K562 (cell line): Measurements from ENCODE around the gene KIF23. TPM values are rescaled to one million over a fixed set of nuclear protein-coding genes. Genes with fewer than 3 reads are reported as not detected.

ENCODE experiments used
- ATAC-seq: fragments of 200-7000 bp; cut with Tn5 transposase; 3 replicates; pipeline ENCODE4 v1.9.1; 2020; ENCODE audit warnings: moderate library complexity
- BruUV-seq: library from RNA; stranded (reverse); fragments of 400-500 nt; replicated peaks from 2 replicates; lab custom pipeline; 2021; lab: Mats Ljungman, UMichigan
- CTCF ChIA-PET: fragments of 300-600 bp; formaldehyde crosslinking; extraction: SDS; loops from one replicate; lab custom pipeline; 2021; ENCODE audit warnings: low intra/inter-chr PET ratio; lab: Yijun Ruan, JAX
- POLR2A ChIA-PET: fragments of 300-600, 350-650 bp; sonication (Branson Sonifier 250); formaldehyde crosslinking; extraction: SDS; loops from one replicate; lab custom pipeline; 2021; ENCODE audit warnings: antibody characterized with exemption, inconsistent platforms; lab: Yijun Ruan, JAX
- DNase-seq, 4 experiments: peaks; one replicate each; pipeline versions ENCODE4 v3.0.0 to v3.0.0-alpha.2; 2011 to 2018; ENCODE audit warnings: low spot score in 3 of 4, mixed read lengths in 3 of 4; ENCODE audit errors: extremely low read depth in 1 of 4
- FAIRE-seq: peaks from 2 replicates; lab custom pipeline; 2011; peaks lifted over from hg19 to GRCh38; lab: Jason Lieb, UNC
- H2AFZ ChIP-seq: 2 replicates; pipeline ENCODE4 v1.6.0; 2011; ENCODE audit warnings: low read depth, low read length, control low read depth, inconsistent platforms
- H3K27ac ChIP-seq: fragments of 200-600 bp; 3 replicates; pipeline ENCODE4 v1.8.0; 2011; ENCODE audit warnings: low read depth, mild to moderate bottlenecking, control low read depth, inconsistent platforms, low read length, moderate library complexity, mixed read lengths; ENCODE audit errors: extremely low read depth
- H3K27me3 ChIP-seq, 2 experiments: fragments of 300-600 bp in 1 of 2; 2 replicates in 1 of 2; 3 replicates in 1 of 2; pipeline versions ENCODE4 v1.6.0 to v1.8.0; 2011; ENCODE audit warnings: inconsistent platforms in 2 of 2, low read length in 2 of 2, mild to moderate bottlenecking in 1 of 2, mixed read lengths in 1 of 2, moderate library complexity in 1 of 2; ENCODE audit not compliant: control insufficient read depth in 2 of 2, insufficient read depth in 2 of 2
- H3K36me3 ChIP-seq: fragments of 300-600 bp; 3 replicates; pipeline ENCODE4 v1.8.0; 2011; ENCODE audit warnings: mild to moderate bottlenecking, low read length, inconsistent platforms; ENCODE audit not compliant: control insufficient read depth, insufficient read depth
- H3K4me1 ChIP-seq, 2 experiments: fragments of 200-600 bp in 1 of 2; replicated peaks in 1 of 2; 2 replicates in 1 of 2; 3 replicates in 1 of 2; pipeline versions ENCODE4 v1.5.1 to v1.8.0; 2011; ENCODE audit warnings: inconsistent platforms in 2 of 2, low read length in 2 of 2, mild to moderate bottlenecking in 1 of 2, mixed read lengths in 1 of 2, moderate library complexity in 1 of 2; ENCODE audit not compliant: control insufficient read depth in 2 of 2, insufficient read depth in 2 of 2
- H3K4me2 ChIP-seq: 2 replicates; pipeline ENCODE4 v1.6.1; 2011; ENCODE audit warnings: low read length, control low read depth, inconsistent platforms, mixed read lengths; ENCODE audit not compliant: insufficient read depth
- H3K4me3 ChIP-seq: fragments of 200-600 bp; sonication (generic), shearing (Covaris generic); 2 replicates; pipeline ENCODE4 v1.5.1; 2016; ENCODE audit warnings: control low read depth, inconsistent platforms
- H3K79me2 ChIP-seq: fragments of 200-600 bp; 3 replicates; pipeline ENCODE4 v1.8.0; 2011; ENCODE audit warnings: low read length, inconsistent platforms; ENCODE audit not compliant: control insufficient read depth, insufficient read depth
- H3K9ac ChIP-seq, 2 experiments: 2 replicates each; pipeline versions ENCODE4 v1.6.0 to v1.6.1; 2011; ENCODE audit warnings: low read depth in 2 of 2, low read length in 2 of 2, control low read depth in 1 of 2, inconsistent platforms in 1 of 2, mild to moderate bottlenecking in 1 of 2, mixed read lengths in 1 of 2; ENCODE audit not compliant: insufficient read depth in 1 of 2
- H3K9me1 ChIP-seq: one replicate; pipeline ENCODE4 v1.6.0; 2011; ENCODE audit warnings: inconsistent platforms, mild to moderate bottlenecking, low read length, moderate library complexity; ENCODE audit not compliant: control insufficient read depth, insufficient read depth
- H3K9me3 ChIP-seq: replicated peaks from 2 replicates; pipeline ENCODE4 v1.5.1; 2011; ENCODE audit warnings: low read depth, low read length, inconsistent platforms; ENCODE audit not compliant: control insufficient read depth, insufficient read depth
- H4K20me1 ChIP-seq: replicated peaks from 2 replicates; pipeline ENCODE4 v1.6.1; 2011; ENCODE audit warnings: low read length, inconsistent platforms, mixed read lengths; ENCODE audit not compliant: control insufficient read depth, insufficient read depth
- CBFA2T2 ChIP-seq: fragments of 450-650 bp; conservative IDR thresholded peaks from 2 replicates; pipeline ENCODE4 v1.6.1; 2017; ENCODE audit warnings: mild to moderate bottlenecking
- DMBX1 ChIP-seq: fragments of 250-450 bp; sonication (Bioruptor Pico); IDR thresholded peaks from 2 replicates; pipeline ENCODE4 v1.8.0; 2022; ENCODE audit warnings: inconsistent platforms, mild to moderate bottlenecking, moderate library complexity, borderline replicate concordance
- E2F4 ChIP-seq: sonication (generic); formaldehyde crosslinking; IDR thresholded peaks from 2 replicates; pipeline ENCODE4 v1.8.0; 2022; ENCODE audit warnings: mild to moderate bottlenecking, low read depth, missing genetic modification reagents
- GABPA ChIP-seq: fragments of 200-800 bp; sonication (Bioruptor generic); conservative IDR thresholded peaks from 2 replicates; pipeline ENCODE4 v1.6.1; 2016; ENCODE audit warnings: low read depth, missing genetic modification characterization, missing compliant biosample characterization
- IRF2 ChIP-seq: sonication (generic); formaldehyde crosslinking; IDR thresholded peaks from 2 replicates; pipeline ENCODE4 v1.8.1; 2022; ENCODE audit warnings: mild to moderate bottlenecking, missing genetic modification reagents
- JUNB ChIP-seq: fragments of 450-650 bp; formaldehyde crosslinking; conservative IDR thresholded peaks from 2 replicates; pipeline ENCODE4 v1.4.0; 2020; ENCODE audit warnings: mild to moderate bottlenecking
- MEF2D ChIP-seq: conservative IDR thresholded peaks from 2 replicates; pipeline ENCODE4 v1.6.1; 2016; ENCODE audit warnings: low read depth, missing genetic modification characterization, missing compliant biosample characterization
- NUFIP1 ChIP-seq: fragments of 450-650 bp; IDR thresholded peaks from 2 replicates; pipeline ENCODE4 v1.6.1; 2018; ENCODE audit not compliant: partially characterized antibody
- RBM22 ChIP-seq: fragments of 200-400 bp; formaldehyde crosslinking; IDR thresholded peaks from 2 replicates; pipeline ENCODE4 v1.6.1; 2018; ENCODE audit warnings: low read length, low read depth; ENCODE audit not compliant: poor library complexity, severe bottlenecking
- VEZF1 ChIP-seq: fragments of 200-800 bp; sonication (Bioruptor generic); IDR thresholded peaks from 2 replicates; pipeline ENCODE4 v1.6.1; 2017; ENCODE audit warnings: missing genetic modification characterization, missing compliant biosample characterization
- ZBTB1 ChIP-seq: sonication (generic); formaldehyde crosslinking; IDR thresholded peaks from 2 replicates; pipeline ENCODE4 v1.8.1; 2023; ENCODE audit warnings: missing genetic modification reagents, low read depth, mild to moderate bottlenecking, borderline replicate concordance
- ZNF551 ChIP-seq: fragments of 250-450 bp; sonication (Bioruptor Pico); IDR thresholded peaks from 2 replicates; pipeline ENCODE4 v1.5.0; 2021; ENCODE audit warnings: mild to moderate bottlenecking, moderate library complexity
- ZNF696 ChIP-seq: fragments of 250-450 bp; sonication (Bioruptor Pico); conservative IDR thresholded peaks from 2 replicates; pipeline ENCODE4 v1.4.0; 2020; ENCODE audit warnings: mild to moderate bottlenecking, moderate library complexity
- WGBS: fragments of 100-300 bp; shearing (Covaris generic); methylation state at CpG from one replicate; pipeline ENCODE4 v1.1.6; 2016; ENCODE audit warnings: low coverage, mixed read lengths; ENCODE audit not compliant: insufficient coverage; ENCODE audit errors: missing lambda C conversion rate; 5-methylcytosine and 5-hydroxymethylcytosine counted together
- in situ Hi-C: fragments of 300-500 bp; cut with MboI; formaldehyde crosslinking; loops from 4 replicates; pipeline ENCODE4 v1.15.0; 2018; ENCODE audit warnings: inconsistent platforms, mixed read lengths
- intact Hi-C: fragments of 100-400 bp; cut with micrococcal nuclease; formaldehyde crosslinking; loops from 2 replicates; pipeline ENCODE4 v1.14.2; 2022
- polyA plus RNA-seq, 8 experiments: library from polyadenylated mRNA; depleted of rRNA in 4 of 8; stranded (reverse) in 5 of 8; unstranded in 3 of 8; fragments of >200 nt; fragmentation: Nextera tagmentation in 2 of 8; fragmentation: Illumina TruSeq in 1 of 8; extraction: Ambion mirVana in 2 of 8; extraction: Trizol in 1 of 8; gene quantifications; 2 replicates each; pipeline versions ENCODE4 v1.2.1 to v1.2.3, GENCODE V29; 2011 to 2014; ENCODE audit warnings: inconsistent platforms in 1 of 8, missing spikeins in 1 of 8
- total RNA-seq, 7 experiments: library from RNA; depleted of rRNA in 6 of 7; stranded (reverse); fragments of >200 nt in 6 of 7; fragmentation: Illumina TruSeq in 2 of 7; extraction: Trizol in 2 of 7; gene quantifications; 2 replicates each; pipeline versions ENCODE4 v1.2.1 to v1.2.3, GENCODE V29; 2011 to 2021; ENCODE audit warnings: low replicate concordance in 1 of 7

KIF23 gene
- total and polyA plus RNA-seq, 9 of the 15 experiments (the other 6 are each of a cell fraction or from before 2014, with no cell fraction given): 29.4 to 58.2 (median 41.9) TPM

DNA sequence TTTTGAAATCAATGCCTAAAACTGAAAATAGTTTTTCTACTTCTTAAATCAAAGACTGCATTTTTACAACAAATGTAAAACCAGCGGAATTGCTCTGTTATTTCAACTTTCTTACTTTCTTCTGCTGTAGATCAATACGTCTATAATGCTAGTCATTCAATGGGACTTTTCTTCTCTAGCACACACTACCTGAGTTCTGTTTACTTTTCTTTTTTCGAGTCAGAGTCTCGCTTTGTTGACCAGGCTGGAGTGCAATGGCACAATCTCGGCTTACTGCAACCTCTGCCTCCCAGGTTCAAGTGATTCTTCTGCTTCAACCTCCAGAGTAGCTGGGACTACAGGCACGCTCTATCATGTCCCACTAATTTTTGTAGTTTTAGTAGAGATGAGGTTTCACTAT is 40.7 kb upstream of the KIF23 start:
- H3K27me3 ChIP-seq: peaks cover 11 to 35% of the 10 kb centered on the region in 2 experiments
- no peaks in the 10 kb centered on the region for H4K20me1 ChIP-seq
- H3K9ac ChIP-seq: no peak overlapping the region
- no TSS peak for BruUV-seq
- H3K4me1 ChIP-seq: no peaks in the 10 kb centered on the region
- no peaks in the 10 kb centered on the region for H3K79me2 ChIP-seq
- H3K4me3 ChIP-seq: no peak overlapping the region
- intact Hi-C loops: no loop called here
- in situ Hi-C loops: no loop called here
- TF ChIP-seq RBM22: no peak
- no peak for TF ChIP-seq IRF2 (CRISPR knock-in tag)
- no peak for TF ChIP-seq JUNB (CRISPR knock-in tag)
- no peak for TF ChIP-seq ZNF696 (CRISPR knock-in tag)
- TF ChIP-seq ZBTB1 (CRISPR knock-in tag): no peak
- TF ChIP-seq CBFA2T2: no peak
- no peak overlapping the region for H3K27ac ChIP-seq
- FAIRE-seq (no peak), DNase-seq (no peak), ATAC-seq (no peak)
- CTCF ChIA-PET: no interaction called here
- H3K9me3 ChIP-seq: no peaks in the 10 kb centered on the region
- no peak overlapping the region for H3K4me2 ChIP-seq
- no peaks in the 10 kb centered on the region for H3K9me1 ChIP-seq
- H3K36me3 ChIP-seq: no peaks in the 10 kb centered on the region
- no peak overlapping the region for H2AFZ ChIP-seq
- POLR2A ChIA-PET: no interaction called here
- WGBS: 4% methylated on average over 6 of the region's 6 CpGs

DNA sequence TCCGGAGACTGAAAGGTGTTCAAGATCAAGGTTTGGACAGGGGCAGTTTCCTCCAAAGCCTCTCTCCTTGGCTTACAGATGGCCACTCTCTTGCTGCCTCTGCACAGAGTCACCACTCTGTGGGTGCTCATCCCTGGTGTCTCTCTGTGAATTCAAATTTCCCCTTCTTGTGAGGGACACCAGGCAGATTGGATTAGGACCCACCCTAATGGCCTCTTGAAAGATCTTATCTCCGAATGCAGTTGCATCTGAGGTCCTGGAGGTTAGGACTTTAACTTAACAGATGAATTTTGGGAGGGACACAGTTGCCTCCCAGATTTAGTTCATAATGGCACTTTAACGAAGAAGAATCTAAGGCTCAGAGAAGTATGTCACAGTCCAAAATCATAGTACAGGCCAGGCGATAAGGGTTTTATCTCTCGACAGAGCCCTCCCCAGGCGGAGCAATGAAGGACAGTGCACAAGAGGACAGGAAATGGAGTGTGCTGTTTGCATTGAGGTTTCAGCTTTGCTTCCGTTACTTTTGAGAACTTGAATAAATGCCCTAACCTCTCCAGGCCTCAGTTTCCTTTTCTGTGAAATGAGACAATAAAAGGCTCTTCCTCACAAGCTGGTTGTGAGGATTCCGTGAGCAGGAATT is 38.9 kb upstream of the KIF23 start:
- FAIRE-seq (no peak), DNase-seq (no peak), ATAC-seq (peak; percentile 40; the same call in 1 of the 3 replicates)
- Histone ChIP-seq H3K4me2 (no peak overlapping the region), H3K27me3 (peaks cover 14 to 48% of the 10 kb centered on the region in 2 experiments), H3K79me2 (no peaks in the 10 kb centered on the region), H3K27ac (no peak overlapping the region), H3K4me3 (no peak overlapping the region), H3K4me1 (no peaks in the 10 kb centered on the region), H3K36me3 (no peaks in the 10 kb centered on the region), H3K9me3 (no peaks in the 10 kb centered on the region), H3K9me1 (no peaks in the 10 kb centered on the region), H4K20me1 (no peaks in the 10 kb centered on the region), H3K9ac (no peak overlapping the region), H2AFZ (no peak overlapping the region)
- BruUV-seq: no TSS peak
- POLR2A ChIA-PET: interaction anchor here (0.8 kb wide), 1 partner anchor 32 kb away, joined by 3 read pairs; no protein-coding TSS in a partner anchor
- CTCF ChIA-PET: no interaction called here
- intact Hi-C loops: no loop called here
- WGBS: 0% methylated on average over 8 of the region's 8 CpGs
- in situ Hi-C loops: no loop called here
- TF ChIP-seq GABPA (tag): peak; percentile 66
- TF ChIP-seq DMBX1 (CRISPR knock-in tag): no peak
- TF ChIP-seq VEZF1 (CRISPR knock-in tag): peak; percentile 13; the same call in 1 of the 2 replicates
- TF ChIP-seq MEF2D (tag): no peak
- TF ChIP-seq ZNF551 (CRISPR knock-in tag): no peak
- no peak for TF ChIP-seq NUFIP1
- no peak for TF ChIP-seq E2F4 (CRISPR knock-in tag)
